Progenitor cell of endocrine pancreas (in vitro differentiated cells): Measurements from ENCODE around the gene NDC1. TPM values are rescaled to one million over a fixed set of nuclear protein-coding genes. Genes with fewer than 3 reads are reported as not detected.

ENCODE experiments used
- DNase-seq: peaks from one replicate; pipeline ENCODE4 v3.0.0; 2021; ENCODE audit warnings: low spot score; ENCODE audit not compliant: unreplicated experiment
- H3K27ac Mint-ChIP-seq: 2 replicates; pipeline ENCODE4 v1.8.0; 2021; ENCODE audit warnings: mild to moderate bottlenecking, moderate library complexity, mixed read lengths
- H3K27me3 Mint-ChIP-seq: 2 replicates; pipeline ENCODE4 v1.8.0; 2021; ENCODE audit warnings: mixed read lengths
- H3K36me3 Mint-ChIP-seq: 2 replicates; pipeline ENCODE4 v1.8.0; 2022; ENCODE audit warnings: mixed read lengths; ENCODE audit not compliant: insufficient read depth
- H3K4me1 Mint-ChIP-seq: 2 replicates; pipeline ENCODE4 v1.8.0; 2021; ENCODE audit warnings: low read depth, mixed read lengths
- H3K4me3 Mint-ChIP-seq: 2 replicates; pipeline ENCODE4 v1.8.0; 2021; ENCODE audit warnings: low read depth, mild to moderate bottlenecking, moderate library complexity, mixed read lengths
- H3K9me3 Mint-ChIP-seq: 2 replicates; pipeline ENCODE4 v1.8.0; 2021; ENCODE audit warnings: low read depth, mixed read lengths
- total RNA-seq: library from RNA; stranded (reverse); gene quantifications from 2 replicates; pipeline ENCODE4 v1.2.1, GENCODE V29; 2021
- TF ChIP-seq, protein P1 (sequence below): fragments of 200-600 bp; sonication (generic); IDR thresholded peaks from one replicate; pipeline ENCODE4 v1.5.0; 2021; ENCODE audit warnings: antibody characterized with exemption, mild to moderate bottlenecking; ENCODE audit not compliant: unreplicated experiment

Gene NDC1
- total RNA-seq, 1 donor from 2014 or later, result 25.5 TPM

DNA sequence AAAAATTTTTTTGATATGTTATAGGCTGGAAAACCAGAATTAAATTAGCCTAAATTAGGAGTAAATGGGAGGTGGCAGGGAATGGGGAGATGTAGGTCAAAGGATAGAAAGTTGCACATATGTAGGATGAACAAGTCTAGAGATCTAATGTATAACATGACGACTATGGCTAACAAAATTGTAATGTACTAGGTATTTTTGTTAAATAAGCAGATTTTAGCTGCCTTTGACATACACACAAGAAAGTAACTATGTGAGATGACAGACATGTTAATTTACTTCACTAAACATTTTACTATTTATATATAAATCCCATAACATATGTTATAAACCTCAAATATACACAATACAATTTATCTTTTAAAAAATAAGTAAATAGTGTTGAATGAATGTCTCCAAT is 68.9 kb downstream of the NDC1 start:
- TF ChIP-seq, protein P1, sequence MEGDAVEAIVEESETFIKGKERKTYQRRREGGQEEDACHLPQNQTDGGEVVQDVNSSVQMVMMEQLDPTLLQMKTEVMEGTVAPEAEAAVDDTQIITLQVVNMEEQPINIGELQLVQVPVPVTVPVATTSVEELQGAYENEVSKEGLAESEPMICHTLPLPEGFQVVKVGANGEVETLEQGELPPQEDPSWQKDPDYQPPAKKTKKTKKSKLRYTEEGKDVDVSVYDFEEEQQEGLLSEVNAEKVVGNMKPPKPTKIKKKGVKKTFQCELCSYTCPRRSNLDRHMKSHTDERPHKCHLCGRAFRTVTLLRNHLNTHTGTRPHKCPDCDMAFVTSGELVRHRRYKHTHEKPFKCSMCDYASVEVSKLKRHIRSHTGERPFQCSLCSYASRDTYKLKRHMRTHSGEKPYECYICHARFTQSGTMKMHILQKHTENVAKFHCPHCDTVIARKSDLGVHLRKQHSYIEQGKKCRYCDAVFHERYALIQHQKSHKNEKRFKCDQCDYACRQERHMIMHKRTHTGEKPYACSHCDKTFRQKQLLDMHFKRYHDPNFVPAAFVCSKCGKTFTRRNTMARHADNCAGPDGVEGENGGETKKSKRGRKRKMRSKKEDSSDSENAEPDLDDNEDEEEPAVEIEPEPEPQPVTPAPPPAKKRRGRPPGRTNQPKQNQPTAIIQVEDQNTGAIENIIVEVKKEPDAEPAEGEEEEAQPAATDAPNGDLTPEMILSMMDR, result no peak
- no peaks in the 10 kb centered on the region for H3K27me3 Mint-ChIP-seq
- H3K36me3 Mint-ChIP-seq, result peaks cover 3% of the 10 kb centered on the region
- H3K9me3 Mint-ChIP-seq, result no peaks in the 10 kb centered on the region
- no peak for DNase-seq
- H3K27ac Mint-ChIP-seq, result no peak overlapping the region
- no peaks in the 10 kb centered on the region for H3K4me1 Mint-ChIP-seq
- H3K4me3 Mint-ChIP-seq, result no peak overlapping the region

DNA sequence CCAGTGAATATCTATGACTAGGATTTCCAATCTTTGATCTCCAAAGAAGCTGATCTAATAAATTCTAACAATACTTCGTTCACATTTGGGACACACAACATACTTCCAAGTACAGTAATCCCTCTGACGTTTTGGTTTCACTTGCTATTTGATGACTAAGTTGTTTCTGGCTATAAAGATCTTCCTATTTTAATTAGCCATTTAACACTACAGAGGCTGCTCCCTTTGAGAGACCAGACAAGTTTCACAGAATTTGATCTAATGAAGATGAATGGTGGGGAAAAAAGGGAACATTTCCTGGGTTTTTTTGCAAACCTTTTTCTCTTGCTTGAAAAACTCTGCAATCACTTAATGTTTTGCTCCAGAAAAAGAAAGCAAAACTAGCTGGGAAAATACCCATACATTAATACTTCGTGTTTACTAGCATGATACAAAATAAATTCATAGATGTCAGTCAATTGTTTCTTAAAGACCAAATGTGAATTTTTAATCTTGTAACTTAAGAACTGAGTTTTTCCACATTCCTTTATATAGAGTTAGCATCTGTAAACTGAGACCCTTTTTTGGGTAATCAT is 71.2 kb downstream of the NDC1 start:
- Mint-ChIP-seq H3K27ac (no peak overlapping the region), H3K27me3 (no peaks in the 10 kb centered on the region), H3K36me3 (peaks cover 3% of the 10 kb centered on the region), H3K4me1 (no peaks in the 10 kb centered on the region), H3K4me3 (no peak overlapping the region), H3K9me3 (no peaks in the 10 kb centered on the region)
- DNase-seq, result no peak
- TF ChIP-seq, protein P1, result no peak

DNA sequence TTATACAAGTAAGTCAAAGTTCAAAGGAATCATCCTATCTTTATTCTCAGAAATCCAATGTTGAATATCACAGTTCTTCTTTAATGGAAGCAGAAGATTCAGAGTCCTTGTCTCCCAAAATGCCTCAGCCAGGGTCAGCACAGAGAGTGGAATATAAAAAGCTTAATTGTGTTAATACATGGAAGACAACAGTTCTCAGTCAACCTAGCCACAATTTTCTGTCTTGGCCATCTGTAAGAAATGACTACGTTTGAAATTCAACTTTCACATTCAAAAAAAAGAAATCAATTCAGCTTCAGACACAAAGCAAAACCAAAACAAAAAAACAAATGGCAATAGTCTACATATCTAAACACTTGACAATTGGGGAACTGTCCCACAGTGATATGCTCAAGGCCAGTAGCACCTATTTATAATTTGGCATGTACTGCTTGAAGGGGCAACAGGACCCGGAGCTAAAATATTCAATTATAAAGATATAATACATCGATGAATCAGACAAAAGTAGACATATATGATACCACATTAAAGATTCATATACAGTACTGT is 71.8 kb downstream of the NDC1 start:
- Mint-ChIP-seq H3K36me3 (peaks cover 3% of the 10 kb centered on the region), H3K4me1 (no peaks in the 10 kb centered on the region), H3K9me3 (no peaks in the 10 kb centered on the region), H3K4me3 (no peak overlapping the region), H3K27ac (no peak overlapping the region), H3K27me3 (no peaks in the 10 kb centered on the region)
- TF ChIP-seq, protein P1, result no peak
- DNase-seq, result no peak

DNA sequence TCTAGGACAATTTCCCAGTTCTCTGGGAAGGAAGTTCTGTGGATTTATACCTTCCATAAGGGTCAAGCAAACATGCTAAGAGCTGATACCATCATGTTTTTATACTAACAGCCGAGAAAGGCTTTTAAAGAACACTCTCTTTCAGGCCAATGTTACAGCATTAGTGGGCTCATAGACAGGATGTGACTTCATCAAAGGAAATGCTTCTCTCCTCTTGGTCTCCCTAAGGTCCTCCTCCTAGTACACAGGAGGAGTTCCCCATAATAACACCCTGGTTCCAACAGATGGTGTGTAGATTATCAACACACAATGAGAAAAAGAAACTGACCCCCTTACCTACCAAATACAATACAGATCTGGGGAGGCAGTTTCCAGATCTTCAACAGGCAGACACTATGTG is 72.4 kb downstream of the NDC1 start:
- no peak overlapping the region for H3K27ac Mint-ChIP-seq
- no peaks in the 10 kb centered on the region for H3K27me3 Mint-ChIP-seq

DNA sequence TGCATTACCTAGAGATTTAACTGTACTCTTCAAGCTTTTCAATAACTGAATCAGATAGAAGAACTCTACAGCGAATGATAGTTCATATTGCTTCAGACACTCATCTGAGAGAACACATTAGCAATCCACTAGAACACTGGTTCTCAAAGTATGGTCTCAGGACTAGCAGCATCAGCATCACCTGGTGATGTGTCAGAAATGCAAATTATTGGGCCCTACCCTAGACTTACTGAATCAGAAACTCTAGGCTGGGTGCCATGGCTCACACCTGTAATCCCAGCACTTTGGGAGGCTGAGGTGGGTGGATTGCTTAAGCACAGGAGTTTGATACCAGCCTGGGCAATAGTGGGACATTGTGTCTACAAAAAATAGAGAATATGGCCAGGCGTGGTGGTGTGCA is 74.2 kb downstream of the NDC1 start:
- TF ChIP-seq, protein P1, result no peak
- Mint-ChIP-seq H3K9me3 (peaks cover 5% of the 10 kb centered on the region), H3K36me3 (peaks cover 4% of the 10 kb centered on the region), H3K4me3 (no peak overlapping the region), H3K27ac (peak overlapping the region; percentile 81), H3K4me1 (no peaks in the 10 kb centered on the region), H3K27me3 (no peaks in the 10 kb centered on the region)
- no peak for DNase-seq

More for the DNA sequence above, 72.4 kb downstream of the NDC1 start:
- H3K36me3 Mint-ChIP-seq, result no peaks in the 10 kb centered on the region
- H3K4me3 Mint-ChIP-seq, result no peak overlapping the region
- DNase-seq, result no peak
- H3K9me3 Mint-ChIP-seq, result no peaks in the 10 kb centered on the region
- no peaks in the 10 kb centered on the region for H3K4me1 Mint-ChIP-seq
- TF ChIP-seq, protein P1, result no peak
